ENCODE results near the gene PRCD.

PRCD gene, protein sequence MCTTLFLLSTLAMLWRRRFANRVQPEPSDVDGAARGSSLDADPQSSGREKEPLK

DNA sequence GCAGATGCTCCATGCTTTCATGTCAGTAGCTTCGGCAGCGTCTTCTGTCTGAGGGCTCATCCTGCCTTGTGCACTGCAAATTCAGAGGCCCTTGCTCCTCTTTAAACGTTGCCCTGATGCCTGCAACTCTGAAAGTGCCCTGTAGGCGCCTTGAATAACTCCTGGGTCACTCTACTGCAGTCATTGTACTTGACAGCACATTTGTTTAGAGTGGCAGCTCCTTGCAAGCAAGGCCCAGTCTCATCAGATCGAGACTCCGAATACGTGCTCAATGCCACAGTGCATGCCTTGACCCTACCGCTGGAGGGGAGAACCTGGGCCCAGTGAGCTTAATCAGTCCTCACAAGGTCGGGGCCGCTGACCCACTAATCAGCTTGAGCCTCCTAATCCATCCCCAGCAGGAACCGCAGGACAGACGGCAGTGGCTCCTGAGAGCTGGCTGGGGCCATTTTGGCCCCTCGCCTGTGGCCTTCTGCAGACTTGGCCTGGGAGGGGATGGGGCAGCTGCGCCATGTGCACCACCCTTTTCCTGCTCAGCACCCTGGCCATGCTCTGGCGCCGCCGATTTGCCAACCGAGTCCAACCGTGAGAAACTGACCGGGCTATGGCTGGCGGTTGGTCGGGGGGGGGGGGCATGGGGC is at the start of gene PRCD:
PRCD (plus strand) TSS at position 414 of the 641 bp plus-strand sequence; CDS start at position 512, 98 bp downstream.
- no peak for DNase-seq

DNA sequence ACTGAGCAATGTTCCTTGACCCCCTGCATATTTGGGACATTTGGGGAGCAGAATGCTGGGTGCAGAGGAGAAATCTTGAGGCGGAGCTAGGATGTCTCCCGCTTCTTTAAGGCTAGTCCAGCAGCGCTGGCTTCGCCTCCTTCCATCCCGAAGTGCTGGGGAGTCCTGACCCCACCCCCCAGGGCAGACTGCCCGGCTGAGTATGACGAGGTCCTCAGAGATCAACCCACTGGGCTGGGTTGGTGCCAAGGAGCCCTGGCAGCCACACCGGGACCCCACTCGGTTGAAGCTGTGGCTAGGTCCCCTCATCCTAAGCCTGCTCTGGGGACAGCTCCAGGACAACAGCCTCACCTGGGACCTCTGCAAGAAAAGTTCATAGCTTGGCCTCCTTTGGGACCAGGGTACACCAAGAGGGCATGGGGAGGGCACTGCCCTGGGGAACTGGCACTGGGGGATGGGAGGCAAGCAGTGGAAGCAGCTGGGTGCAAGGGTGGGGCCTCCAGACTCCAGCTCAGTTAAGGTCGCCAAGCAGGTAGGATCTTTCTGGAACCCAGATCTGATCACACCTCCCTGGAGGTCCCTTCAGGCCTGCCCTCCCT is 49.6 kb upstream of the PRCD start:
- no peak for DNase-seq

DNA sequence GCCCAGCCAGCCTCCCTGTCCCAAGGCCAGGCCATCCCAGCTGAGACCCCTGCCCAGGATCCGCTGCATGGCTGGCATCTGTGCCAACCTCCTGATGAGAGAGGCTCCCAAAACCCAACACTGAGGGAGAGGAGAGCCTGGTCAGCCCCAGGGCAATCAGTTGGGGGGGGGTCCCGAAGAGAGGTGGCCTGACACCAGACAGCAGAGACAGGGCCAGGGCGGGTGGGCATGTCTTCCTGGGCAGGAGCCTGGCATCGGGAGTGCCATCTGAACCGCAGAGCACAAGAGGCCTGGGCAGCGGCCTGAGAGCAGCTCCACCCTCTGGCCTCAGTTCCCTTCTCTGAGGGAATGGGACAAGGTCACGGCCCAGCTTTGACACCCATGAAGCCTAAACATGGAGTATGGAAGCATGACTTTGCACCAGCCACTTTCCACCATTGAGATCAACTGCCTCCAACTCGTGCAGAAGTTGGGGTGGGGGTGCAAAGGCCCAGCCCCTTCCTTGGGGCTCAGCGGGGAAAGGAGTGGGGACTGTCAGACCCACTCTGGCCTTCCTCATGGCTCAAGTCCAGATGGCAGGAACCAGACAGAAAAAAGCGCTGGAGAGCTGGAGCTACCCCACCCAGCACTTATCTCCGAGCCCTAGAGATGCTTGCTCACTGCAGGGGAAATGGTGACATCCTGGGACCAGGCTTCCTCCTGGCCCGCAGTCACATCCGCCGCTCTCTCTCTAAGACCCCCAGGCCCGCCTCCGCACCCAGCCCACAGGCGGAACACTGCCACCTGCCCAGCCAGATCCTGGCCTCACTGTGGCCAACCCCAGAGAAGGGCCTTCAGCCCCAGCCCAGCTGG is 48.3 kb upstream of the PRCD start:
- DNase-seq = no peak

DNA sequence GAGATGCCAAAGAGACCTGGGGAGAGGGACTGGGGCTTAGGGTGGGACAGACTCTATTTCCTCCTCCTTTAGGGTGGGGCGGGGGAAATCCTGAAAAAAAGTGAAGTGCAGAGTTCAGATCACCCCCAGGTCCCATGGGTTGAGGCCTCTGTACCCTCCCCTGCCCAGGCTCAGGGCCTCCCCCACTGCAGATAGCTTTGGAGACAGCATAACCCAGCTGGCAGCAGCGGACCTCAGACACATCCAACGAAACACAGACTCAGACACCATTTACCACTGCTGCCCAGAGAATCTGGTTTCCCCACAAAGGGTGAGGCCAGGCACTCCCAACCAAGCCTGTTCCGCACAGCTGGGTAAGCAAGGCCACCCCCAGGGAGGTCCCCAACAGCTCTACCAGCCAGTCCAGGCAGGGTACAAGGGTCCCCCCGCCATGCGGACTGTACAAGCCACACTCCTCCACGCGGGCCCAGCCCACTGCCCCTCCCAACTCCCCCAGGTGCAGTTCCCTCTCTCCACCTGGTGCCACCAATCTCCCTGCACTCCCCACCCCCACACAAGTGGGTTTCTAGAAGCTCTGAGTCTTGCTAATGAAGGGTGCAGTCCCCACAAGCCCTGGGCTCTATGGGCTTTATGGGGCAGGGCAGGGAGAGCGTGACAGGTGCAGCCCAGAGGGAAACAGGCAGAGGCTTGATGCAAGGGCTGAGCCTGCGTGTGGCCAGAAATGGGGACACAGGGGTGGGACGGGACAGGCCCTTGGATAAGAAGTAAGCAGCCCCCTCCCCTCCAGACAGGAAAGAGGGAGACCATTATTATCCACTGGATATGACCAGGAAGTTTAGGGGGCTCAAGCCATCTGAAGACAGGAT is 47.5 kb upstream of the PRCD start:
- DNase-seq = no peak

DNA sequence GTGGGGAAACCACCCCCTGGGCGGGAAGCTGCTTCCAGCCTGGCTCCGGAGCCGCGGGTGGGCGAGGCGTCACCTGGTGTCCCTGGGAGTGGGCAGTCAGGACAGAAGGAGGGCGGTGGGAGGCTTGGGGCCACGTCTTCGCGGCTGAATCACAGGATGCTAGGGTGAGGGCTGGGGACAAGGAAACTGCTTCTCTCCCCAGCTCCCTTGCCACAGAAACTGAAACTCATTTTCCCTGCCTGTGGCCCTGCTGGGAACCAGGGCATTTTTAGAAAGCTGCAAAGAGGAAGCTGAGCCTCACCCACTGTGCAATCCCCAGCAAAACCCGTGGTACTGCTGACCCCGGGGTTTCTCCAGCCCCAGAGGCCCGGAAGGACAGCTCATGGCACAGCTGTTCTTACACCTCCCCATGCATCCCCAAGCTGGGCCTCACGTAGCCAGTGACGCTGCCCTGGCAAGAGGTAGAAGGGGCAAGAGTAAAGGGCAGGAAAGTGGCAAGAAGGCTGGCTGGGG is 46.8 kb upstream of the PRCD start:
- peak; percentile 91 to 96 for DNase-seq

DNA sequence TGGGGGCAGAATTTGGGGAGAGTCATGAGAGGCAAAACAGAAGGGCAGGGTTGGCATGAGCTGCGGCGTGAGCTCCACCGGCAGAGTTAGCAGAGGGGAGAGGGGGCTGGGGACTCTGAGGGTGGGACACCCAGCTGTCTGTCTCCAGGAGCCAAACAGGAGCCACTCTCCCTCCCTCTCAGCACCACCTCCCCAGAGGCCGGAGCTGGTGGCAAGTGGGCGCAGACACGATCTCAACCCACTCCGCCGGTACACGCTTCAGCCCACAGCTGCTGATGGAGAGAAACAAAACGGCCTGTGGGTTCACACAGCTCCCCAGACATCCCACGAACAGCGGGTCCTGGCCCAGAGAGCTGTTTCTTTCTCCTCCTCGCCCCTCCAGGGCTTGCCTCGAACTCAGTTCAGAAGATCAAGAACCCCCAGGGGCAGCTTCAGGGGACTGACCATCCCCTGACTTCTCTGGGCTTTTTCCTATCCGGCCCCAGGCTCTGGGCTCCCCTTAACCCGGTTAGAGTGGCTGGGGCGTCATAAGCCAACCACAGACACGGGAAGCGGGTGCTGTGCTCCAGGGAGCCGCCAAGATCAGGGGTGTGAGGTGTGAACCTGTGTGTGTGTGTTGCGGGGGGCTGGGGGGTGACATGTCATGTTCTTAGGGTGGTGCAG is 46.2 kb upstream of the PRCD start:
- no peak for DNase-seq

DNA sequence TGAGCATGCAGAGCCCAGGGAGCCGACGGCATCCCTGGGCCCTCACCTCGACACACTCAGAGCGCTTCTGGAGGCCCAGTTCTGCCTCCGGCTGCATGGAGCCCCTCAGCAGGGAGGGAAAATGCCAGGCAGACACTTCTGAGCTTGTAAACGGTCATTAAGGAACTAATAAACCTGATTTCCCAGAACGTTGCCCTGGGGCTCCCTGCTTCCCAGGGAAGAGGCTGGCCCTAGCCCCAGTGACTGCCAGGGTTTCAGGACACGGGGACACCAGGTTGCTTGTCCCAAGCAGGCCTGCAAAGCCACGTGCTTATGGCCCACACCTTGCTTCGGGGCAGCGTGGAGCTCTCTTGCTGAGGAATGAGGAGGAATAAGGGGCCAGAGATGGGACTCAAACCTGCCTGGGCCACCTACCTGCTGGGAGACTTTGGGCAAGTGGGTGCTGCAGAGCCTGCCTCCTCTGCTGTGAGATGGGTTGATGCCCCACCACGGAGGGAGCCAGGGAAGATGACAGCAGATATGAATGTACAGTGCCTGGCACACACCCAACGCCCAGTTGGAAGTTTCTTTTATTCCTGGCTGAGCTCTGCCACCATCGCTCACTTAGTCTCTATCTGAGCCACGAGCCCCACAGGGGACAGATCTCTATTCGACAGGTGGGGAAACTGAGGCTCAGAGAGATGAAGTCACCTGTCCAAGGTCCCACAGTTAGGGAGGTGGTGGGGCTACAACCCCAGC is 44.0 kb upstream of the PRCD start:
- no peak for DNase-seq

DNA sequence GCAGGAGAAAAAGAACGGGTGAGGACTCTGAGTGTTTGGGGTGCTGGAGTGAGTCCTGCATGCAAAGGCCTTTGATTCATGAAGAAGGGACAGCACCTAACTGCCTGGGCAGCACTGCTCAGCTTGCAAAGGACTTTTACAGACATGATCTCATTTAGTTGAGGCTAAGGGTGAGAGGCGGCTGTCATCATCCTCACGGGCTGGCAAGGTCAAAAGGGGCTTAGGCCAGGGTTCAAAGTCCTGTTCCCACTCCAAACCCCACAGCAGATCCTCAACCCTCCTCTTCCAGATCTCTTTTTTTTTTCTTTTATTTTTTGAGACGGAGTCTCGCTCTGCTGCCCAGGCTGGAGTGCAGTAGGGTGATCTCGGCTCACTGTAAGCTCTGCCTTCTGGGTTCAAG is 43.4 kb upstream of the PRCD start:
- DNase-seq = no peak

DNA sequence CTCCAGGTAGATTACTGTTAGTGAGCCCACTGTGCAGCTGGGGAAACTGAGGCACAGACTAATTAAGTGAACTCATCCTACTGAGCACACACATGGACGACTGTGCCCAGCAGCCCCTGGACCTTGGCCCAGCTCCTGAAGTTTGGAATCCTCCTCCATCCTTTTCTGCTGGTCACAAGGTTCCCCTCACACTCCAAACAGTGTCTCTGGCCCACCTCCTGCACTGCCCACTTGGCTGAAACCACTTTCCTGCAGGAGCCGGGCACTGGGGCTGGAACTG is 42.2 kb upstream of the PRCD start:
- no peak for DNase-seq

DNA sequence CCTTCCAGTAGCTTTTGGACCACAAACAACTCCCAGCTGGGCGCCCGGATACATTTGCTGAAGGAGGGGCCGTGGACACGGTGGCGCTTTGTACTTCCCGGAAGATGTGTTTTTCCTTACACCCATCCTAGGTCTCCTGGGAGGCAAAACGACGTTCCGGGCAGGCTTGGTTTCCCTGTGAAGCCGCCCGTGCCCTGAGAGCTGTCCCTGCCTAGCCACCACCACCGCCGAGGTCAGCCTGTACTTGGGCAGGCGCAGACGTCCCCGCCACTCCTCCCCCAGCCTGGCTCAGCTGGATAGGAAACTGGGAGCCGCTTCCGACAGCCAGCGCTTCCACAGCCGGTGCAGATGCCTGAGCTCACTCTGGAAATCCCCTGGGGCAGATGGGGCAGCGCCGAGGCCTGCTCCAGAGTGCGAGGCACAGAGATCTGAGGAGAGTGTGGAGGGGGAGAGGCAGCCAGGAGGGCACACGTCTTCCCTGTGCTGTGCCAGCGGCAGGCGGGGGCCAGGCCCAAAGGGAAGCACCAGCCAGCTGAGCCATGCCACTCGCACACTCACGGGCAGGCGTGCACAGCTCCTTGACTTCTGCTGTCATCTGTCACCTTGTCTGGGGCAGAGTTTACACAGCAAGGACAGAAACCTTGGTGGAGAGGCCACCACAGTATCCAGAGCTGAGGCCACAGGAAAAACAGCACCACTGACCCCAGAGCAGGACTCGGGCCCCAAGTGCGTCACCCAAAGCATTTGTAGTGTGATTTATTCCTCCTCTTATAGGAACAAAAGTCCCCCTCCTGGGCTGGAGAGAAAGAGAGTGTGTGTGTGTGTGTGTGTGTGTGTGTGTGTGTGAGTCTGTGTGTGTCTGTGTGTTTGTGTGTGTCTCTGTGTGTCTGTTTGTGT is 41.6 kb upstream of the PRCD start:
- DNase-seq = no peak

DNA sequence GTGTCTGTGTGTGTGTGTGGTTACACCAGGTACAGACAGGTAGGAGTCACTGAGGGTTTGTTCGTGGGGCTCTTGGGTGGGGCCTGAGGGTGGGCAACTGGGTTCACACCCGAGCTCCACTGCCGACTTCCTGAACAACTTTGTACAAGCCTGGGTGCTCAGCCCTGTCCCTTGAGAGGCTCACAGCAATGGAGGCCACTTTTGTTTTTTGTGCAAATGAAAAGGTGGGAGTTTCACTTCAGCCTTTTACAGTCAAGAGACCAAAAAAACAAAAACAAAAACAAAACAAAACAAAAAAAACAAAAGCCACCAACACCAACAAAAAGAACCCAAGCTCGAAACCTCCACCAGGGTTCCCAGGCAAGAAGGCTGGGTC is 41.0 kb upstream of the PRCD start:
- no peak for DNase-seq

DNA sequence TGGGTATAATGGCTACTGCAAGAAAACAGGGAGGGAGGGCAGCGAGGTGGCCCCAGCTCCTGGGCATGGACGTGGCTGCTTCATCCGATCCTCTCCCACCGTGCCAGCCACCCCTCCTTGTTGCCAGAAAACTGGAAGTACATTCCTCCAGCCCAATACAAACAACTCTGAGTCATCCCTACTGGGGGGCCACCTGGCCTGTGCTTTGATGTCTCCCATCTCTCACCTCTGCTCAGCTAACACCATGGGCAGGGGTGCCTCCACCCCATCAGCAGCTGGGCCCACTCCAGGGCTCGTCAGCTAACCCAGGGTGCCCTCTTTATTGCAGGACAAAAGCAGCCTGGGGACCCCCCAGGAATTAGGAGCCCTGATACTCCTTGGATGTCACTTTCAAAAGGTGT is 40.6 kb upstream of the PRCD start:
- DNase-seq = no peak

DNA sequence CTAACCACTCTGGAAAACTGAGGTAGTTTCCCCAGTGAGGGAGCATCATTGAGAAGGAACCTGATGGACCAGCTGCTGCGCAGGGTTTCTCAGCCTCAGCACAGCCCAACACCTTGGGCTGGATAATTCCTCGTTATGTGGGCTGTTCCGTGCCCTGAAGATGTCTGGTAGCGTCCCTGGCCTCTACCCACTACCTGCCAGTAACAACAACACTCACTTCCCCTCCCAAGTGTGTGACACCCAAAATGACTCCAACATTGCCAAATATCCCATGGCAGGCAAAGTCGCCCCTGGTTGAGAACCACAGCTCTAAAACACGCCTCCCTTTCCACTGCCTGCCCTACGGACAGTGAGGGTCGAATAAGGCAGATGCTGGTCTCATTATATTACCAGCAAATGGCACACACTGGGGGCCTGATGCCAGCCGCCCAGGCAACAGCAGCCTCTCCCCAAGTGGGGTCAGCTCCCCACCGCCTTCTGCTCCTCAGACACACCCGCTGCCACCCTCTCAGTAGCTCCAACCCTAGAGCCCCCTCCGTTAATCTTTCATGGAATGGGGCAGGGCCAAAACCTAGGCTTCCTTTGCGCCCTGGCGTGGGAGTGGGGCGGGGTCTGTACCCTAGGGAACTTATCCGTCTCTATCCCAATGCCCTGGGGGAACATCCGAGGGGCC is 39.6 kb upstream of the PRCD start:
- peak; percentile 54 to 71 for DNase-seq

DNA sequence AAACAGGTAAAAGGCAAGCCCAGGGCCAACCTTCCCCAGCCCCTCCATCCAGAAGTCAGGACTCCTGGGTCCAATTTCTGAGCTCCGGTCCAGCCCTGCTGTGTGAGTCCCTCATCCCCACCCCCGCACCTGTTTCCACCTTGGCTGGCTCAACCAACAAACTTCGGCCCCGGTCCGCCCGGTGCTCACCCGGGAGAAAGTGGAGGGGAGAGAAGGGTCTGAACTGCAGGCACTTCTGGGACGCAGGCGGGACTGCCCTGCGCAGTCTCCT is 39.2 kb upstream of the PRCD start:
- peak in 1 of 2 experiments; percentile 30 for DNase-seq

DNA sequence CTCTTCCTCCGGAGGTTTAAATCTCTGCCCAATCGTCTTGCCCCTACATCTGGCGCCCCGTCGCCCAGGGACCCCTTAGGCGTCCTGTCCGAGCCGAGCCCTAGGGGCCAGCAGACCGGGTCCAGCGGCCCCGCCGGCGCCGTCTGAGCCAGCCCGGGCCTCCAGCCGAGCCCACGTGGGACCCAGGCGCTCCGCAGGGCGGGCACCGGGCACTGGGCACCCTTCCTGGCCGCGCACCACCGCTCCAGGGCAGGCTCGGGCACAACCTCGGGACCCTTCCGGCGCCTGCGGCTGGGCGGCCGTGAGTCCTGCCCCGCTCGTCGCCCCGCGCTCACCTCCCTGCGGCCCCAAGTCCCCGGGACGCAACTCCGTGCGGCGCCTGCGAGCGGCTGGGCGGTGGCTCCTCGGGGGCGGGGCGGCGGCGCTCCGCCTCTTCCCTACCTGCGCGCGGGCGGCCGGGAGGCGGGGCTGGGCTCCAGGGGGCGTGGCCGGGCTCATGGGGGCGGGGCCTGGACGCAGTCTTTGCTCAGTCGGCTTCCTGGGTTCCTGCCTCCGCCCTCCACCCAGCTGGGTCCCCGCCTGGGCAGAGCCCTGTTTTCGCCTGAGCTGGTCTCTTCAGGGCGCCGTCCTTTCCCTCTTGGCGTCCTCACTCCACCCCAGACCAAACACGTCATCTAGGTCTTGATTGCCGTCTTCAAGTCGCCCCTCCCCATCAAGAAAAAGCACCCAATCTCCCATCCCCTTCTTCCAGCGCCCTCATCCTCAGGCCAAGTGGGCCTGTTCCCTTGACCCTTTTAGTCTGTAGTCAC is 38.6 kb upstream of the PRCD start, which contains the start of gene RHBDF2:
RHBDF2 (minus strand) TSS at position 406 of the 809 bp plus-strand sequence. CDS start 19,899 bp downstream, outside the sequence.
- peak; percentile 88 to 93 for DNase-seq

DNA sequence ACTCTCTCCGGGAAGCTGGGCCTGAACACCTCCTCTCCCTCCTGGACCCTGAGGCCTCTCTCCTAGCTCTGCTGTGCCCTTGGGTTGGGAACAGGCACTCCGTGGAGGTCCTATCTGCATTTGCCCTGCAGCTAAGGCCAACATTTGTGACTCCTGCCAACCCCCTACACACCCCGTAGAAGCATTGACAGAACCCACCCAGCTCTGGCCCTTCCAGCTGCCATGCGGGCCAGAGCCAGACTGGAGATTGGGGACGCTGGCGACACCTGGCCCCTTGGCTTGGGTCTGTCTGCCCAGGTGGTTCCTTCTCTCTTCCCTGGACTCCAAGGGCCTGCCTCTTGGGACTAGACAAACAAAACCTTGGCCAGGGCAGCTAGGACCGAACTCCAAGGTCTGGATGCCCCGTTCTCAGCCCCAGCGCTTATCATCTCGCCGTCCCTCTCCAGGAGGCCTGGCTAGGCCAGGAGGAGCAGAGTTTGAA is 38.0 kb upstream of the PRCD start:
- DNase-seq = no peak

DNA sequence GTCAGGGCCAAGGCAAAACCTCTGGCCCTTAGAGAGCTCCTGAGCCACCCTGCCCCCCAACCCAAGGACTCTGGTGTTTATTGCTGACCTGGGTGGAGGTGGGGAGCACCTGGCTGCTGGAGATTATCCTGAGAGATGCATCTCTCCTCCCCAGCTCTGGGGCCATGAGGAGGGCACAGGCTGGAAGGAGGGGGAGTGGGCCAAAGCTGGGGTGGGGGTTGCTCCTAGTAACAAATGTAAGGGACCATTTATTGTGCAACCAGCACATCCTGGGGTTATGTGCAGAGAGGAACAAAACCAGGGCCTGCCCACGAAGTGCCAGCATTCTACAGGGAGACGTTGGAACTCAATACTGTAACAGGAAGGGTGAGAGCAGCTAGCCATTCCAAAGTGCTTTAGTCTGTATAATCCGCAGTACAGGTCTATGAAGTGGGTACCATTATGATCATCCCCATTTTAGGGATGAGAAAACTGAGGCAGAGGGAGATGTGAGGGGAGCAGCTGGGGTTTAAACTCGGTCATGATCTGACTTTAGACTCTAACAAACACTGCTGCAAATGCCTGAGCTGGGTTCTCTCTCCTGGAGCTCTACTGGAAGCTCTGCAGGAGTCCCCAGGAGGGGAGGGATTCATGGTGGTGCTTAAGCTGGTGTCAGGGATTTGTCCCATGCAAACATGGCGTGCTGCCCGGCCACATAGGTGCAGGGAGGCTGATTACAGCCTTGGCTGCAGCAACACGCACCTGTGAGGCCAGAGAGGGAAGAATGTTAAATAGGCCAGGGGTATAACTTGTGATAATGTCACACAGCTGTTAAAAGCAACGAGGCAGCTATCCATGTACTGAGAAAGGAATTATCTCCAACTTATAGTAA is 37.3 kb upstream of the PRCD start:
- peak; percentile 32 to 70 for DNase-seq

DNA sequence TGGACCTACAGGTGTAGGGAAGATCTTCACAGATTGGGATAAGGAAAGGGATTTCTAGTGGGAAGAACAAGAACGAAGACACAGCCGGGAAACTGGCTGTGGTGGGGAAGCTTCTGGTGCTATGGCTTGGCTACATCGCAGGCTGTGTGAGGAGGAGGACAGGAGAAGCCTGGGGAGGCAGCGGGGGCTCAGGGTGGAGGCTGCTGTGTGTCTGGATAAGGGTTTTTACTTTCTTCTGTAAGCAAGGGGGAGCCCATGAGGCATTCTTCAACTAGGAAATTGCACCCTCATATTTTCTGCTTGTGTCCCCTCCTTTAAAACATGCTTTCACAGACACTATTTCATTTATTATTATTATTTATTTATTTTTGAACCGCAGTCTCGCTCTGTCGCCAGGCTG is 35.7 kb upstream of the PRCD start:
- DNase-seq = peak; percentile 19 to 50
